Fibroblast of skin of scalp (primary cell): ENCODE measurements around the gene GRM8.

Experiments used
- DNase-seq: peaks from one replicate; pipeline ENCODE4 v3.0.0-alpha.2; 2013

Gene GRM8

GRCh38 chr7:126501617-126502016 lies 751.1 kb downstream of the GRM8 start:
- DNase-seq, result no peak

- DNase-seq, result no peak
These were observed 753.3 kb downstream of the GRM8 start for GRCh38 chr7:126499481-126499880.

GRCh38 chr7:126495733-126496132 lies 757.0 kb downstream of the GRM8 start:
- DNase-seq, result no peak

- no peak for DNase-seq
These were observed 757.7 kb downstream of the GRM8 start for GRCh38 chr7:126495001-126495400.

- no peak for DNase-seq
These were observed 758.9 kb downstream of the GRM8 start for GRCh38 chr7:126493801-126494200.

- no peak for DNase-seq
These were observed 762.9 kb downstream of the GRM8 start for GRCh38 chr7:126489874-126490273.

GRCh38 chr7:126487728-126488442 lies 764.9 kb downstream of the GRM8 start:
- no peak for DNase-seq

GRCh38 chr7:126486806-126487205 lies 765.9 kb downstream of the GRM8 start:
- no peak for DNase-seq

- DNase-seq, result no peak
These were observed 767.0 kb downstream of the GRM8 start for GRCh38 chr7:126485791-126486190.

- DNase-seq, result peak; percentile 2
These were observed 768.8 kb downstream of the GRM8 start for GRCh38 chr7:126483972-126484371.

- no peak for DNase-seq
These were observed 779.9 kb downstream of the GRM8 start for GRCh38 chr7:126472825-126473224.

- DNase-seq, result no peak
These were observed 790.3 kb downstream of the GRM8 start for GRCh38 chr7:126462405-126462804.

GRCh38 chr7:126460664-126461063 lies 792.1 kb downstream of the GRM8 start:
- no peak for DNase-seq

GRCh38 chr7:126453104-126453503 lies 799.6 kb downstream of the GRM8 start:
- DNase-seq, result no peak

GRCh38 chr7:126450269-126450671 lies 802.5 kb downstream of the GRM8 start:
- no peak for DNase-seq

GRCh38 chr7:126449611-126450268 lies 803.0 kb downstream of the GRM8 start:
- DNase-seq, result peak; percentile 37

- DNase-seq, result no peak
These were observed 804.8 kb downstream of the GRM8 start for GRCh38 chr7:126447984-126448383.

GRCh38 chr7:126445991-126446390 lies 806.8 kb downstream of the GRM8 start:
- no peak for DNase-seq

- DNase-seq, result no peak
These were observed 808.8 kb downstream of the GRM8 start for GRCh38 chr7:126443951-126444350.

- DNase-seq, result no peak
These were observed 809.8 kb downstream of the GRM8 start for GRCh38 chr7:126442908-126443307.

GRCh38 chr7:126441745-126442144 lies 811.0 kb downstream of the GRM8 start:
- no peak for DNase-seq

GRCh38 chr7:126440542-126440941 lies 812.2 kb downstream of the GRM8 start:
- DNase-seq, result no peak

- DNase-seq, result peak; percentile 4
These were observed 816.4 kb downstream of the GRM8 start for GRCh38 chr7:126436213-126436868.

- no peak for DNase-seq
These were observed 826.1 kb downstream of the GRM8 start for GRCh38 chr7:126426652-126427051.
